ENCODE results near the gene SIPA1L2. TPM values are rescaled to one million over a fixed set of nuclear protein-coding genes. Genes with fewer than 3 reads are reported as not detected.

The SIPA1L2 gene
- total RNA-seq, 2 experiments from 2014 or later, result 6.2 to 13.5 TPM

DNA sequence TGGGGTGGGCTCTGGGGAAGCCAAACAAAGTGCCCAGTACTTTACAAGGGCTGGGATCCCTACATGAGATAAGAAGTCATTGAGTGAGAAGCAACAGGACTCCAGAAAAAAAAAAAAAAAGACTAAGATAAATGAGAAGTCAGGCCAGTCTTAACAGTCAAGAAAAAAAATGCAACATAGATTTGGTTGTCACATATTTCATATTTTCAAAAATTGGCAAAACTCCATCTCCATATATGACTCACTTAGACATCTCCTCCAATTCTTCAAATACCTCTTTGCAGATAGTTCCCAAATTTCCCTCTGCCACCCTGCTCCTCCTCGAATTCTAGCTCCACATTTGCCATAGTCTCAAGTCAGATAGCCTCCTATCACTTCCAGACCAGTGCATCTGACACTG is 20.9 kb upstream of the SIPA1L2 start:
- intact Hi-C loops (cut with micrococcal nuclease; ENCODE audit: unreplicated experiment), result no loop called here
- CTCF ChIA-PET (ENCODE audit: unreplicated experiment), result no interaction called here

DNA sequence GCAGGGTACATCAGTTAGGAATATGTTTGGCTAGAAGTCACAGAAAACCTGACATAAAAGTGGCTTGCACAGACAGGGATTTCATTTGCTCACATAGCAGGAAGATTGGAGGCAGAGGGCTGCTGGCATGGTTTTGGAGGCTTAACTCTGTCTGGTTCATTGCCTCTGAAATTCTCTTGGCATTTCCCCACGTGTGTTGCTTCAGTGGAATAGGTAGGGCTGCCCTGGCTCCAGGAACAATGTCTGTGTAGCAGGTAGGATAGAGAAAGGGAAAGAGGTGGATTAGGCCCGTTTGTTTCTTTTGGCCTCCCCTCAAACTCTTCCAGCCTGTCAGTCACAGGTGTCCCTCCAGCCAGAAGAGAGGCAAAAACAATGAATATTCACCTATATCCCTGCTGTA is 20.5 kb upstream of the SIPA1L2 start:
- H3K36me3 ChIP-seq (ENCODE audit: insufficient read depth, low read length), result no peaks in the 10 kb centered on the region
- H2AFZ ChIP-seq (ENCODE audit: low read length), result no peak overlapping the region
- no peaks in the 10 kb centered on the region for H3K79me2 ChIP-seq (ENCODE audit: insufficient read depth, low read depth, low read length)
- intact Hi-C loops (cut with micrococcal nuclease; ENCODE audit: unreplicated experiment), result no loop called here
- H3K4me2 ChIP-seq (ENCODE audit: low read length), result no peak overlapping the region
- ChIA-PET CTCF (ENCODE audit: unreplicated experiment) (no interaction called here), POLR2A (no interaction called here)
- H3K4me3 ChIP-seq (ENCODE audit: low read depth, low read length, poor library complexity, severe bottlenecking), result no peak overlapping the region
- DNase-seq (ENCODE audit: low spot score), result no peak
- H4K20me1 ChIP-seq (ENCODE audit: insufficient read depth, low read length), result no peaks in the 10 kb centered on the region
- no peaks in the 10 kb centered on the region for H3K9me3 ChIP-seq (ENCODE audit: low read length)
- no peak for TF ChIP-seq EZH2phosphoT487 (IDR thresholded peaks at IDR 0.05; ENCODE audit: borderline replicate concordance, low read depth, low read length)
- TF ChIP-seq, protein P1, sequence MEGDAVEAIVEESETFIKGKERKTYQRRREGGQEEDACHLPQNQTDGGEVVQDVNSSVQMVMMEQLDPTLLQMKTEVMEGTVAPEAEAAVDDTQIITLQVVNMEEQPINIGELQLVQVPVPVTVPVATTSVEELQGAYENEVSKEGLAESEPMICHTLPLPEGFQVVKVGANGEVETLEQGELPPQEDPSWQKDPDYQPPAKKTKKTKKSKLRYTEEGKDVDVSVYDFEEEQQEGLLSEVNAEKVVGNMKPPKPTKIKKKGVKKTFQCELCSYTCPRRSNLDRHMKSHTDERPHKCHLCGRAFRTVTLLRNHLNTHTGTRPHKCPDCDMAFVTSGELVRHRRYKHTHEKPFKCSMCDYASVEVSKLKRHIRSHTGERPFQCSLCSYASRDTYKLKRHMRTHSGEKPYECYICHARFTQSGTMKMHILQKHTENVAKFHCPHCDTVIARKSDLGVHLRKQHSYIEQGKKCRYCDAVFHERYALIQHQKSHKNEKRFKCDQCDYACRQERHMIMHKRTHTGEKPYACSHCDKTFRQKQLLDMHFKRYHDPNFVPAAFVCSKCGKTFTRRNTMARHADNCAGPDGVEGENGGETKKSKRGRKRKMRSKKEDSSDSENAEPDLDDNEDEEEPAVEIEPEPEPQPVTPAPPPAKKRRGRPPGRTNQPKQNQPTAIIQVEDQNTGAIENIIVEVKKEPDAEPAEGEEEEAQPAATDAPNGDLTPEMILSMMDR (conservative IDR thresholded peaks at IDR 0.05; ENCODE audit: low read length), result no peak
- H3K27ac ChIP-seq (ENCODE audit: low read depth, low read length, poor library complexity, severe bottlenecking), result no peak overlapping the region
- no TSS peak for BruUV-seq (replicated peaks)
- H3K4me1 ChIP-seq (ENCODE audit: insufficient read depth, low read length, poor library complexity, severe bottlenecking), result no peaks in the 10 kb centered on the region
- H3K9me2 ChIP-seq (ENCODE audit: insufficient read depth, low read length), result no peaks in the 10 kb centered on the region

More for the DNA sequence above, 20.9 kb upstream of the SIPA1L2 start:
- H3K9me3 ChIP-seq (ENCODE audit: low read length), result no peaks in the 10 kb centered on the region
- no peak overlapping the region for H3K4me2 ChIP-seq (ENCODE audit: low read length)
- no peaks in the 10 kb centered on the region for H3K79me2 ChIP-seq (ENCODE audit: insufficient read depth, low read depth, low read length)
- POLR2A ChIA-PET, result no interaction called here
- H3K4me1 ChIP-seq (ENCODE audit: insufficient read depth, low read length, poor library complexity, severe bottlenecking), result no peaks in the 10 kb centered on the region
- H3K4me3 ChIP-seq (ENCODE audit: low read depth, low read length, poor library complexity, severe bottlenecking), result no peak overlapping the region
- H2AFZ ChIP-seq (ENCODE audit: low read length), result no peak overlapping the region
- no TSS peak for BruUV-seq (replicated peaks)
- no peak for TF ChIP-seq EZH2phosphoT487 (IDR thresholded peaks at IDR 0.05; ENCODE audit: borderline replicate concordance, low read depth, low read length)
- TF ChIP-seq, protein P1 (conservative IDR thresholded peaks at IDR 0.05; ENCODE audit: low read length), result no peak
- no peaks in the 10 kb centered on the region for H3K36me3 ChIP-seq (ENCODE audit: insufficient read depth, low read length)
- no peak for DNase-seq (ENCODE audit: low spot score)
- no peaks in the 10 kb centered on the region for H4K20me1 ChIP-seq (ENCODE audit: insufficient read depth, low read length)
- H3K9me2 ChIP-seq (ENCODE audit: insufficient read depth, low read length), result no peaks in the 10 kb centered on the region
- H3K27ac ChIP-seq (ENCODE audit: low read depth, low read length, poor library complexity, severe bottlenecking), result no peak overlapping the region

DNA sequence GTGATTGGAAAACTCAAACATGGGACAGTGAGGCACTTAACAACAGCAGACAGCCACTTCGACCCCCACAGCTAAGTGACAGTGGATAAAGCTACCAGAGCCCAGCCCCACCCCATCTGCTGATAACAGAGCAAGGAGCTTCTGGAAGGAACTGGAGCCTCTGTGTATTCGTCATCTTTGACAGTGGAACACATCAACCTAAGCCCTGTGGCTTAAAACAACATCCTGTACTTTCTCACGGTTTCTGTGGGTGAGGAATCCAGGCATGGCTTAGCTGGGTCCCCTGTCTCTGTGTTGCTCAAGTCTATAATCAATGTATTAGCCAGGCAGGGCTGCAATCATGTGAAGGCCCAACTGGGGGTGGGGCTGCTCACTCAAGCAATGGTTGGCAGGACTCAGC is 18.4 kb upstream of the SIPA1L2 start:
- POLR2A ChIA-PET, result interaction anchor here (1.0 kb wide), 1 partner anchor 13 kb away, joined by 4 read pairs; no protein-coding TSS in a partner anchor
- BruUV-seq (replicated peaks), result no TSS peak

More for the DNA sequence above, 18.4 kb upstream of the SIPA1L2 start:
- H3K4me1 ChIP-seq (ENCODE audit: insufficient read depth, low read length, poor library complexity, severe bottlenecking), result no peaks in the 10 kb centered on the region
- H3K9me2 ChIP-seq (ENCODE audit: insufficient read depth, low read length), result no peaks in the 10 kb centered on the region
- no peaks in the 10 kb centered on the region for H3K79me2 ChIP-seq (ENCODE audit: insufficient read depth, low read depth, low read length)
- TF ChIP-seq, protein P1 (conservative IDR thresholded peaks at IDR 0.05; ENCODE audit: low read length), result no peak
- TF ChIP-seq EZH2phosphoT487 (IDR thresholded peaks at IDR 0.05; ENCODE audit: borderline replicate concordance, low read depth, low read length), result no peak
- H4K20me1 ChIP-seq (ENCODE audit: insufficient read depth, low read length), result no peaks in the 10 kb centered on the region
- DNase-seq (ENCODE audit: low spot score), result no peak
- no peak overlapping the region for H3K4me2 ChIP-seq (ENCODE audit: low read length)
- no peak overlapping the region for H3K4me3 ChIP-seq (ENCODE audit: low read depth, low read length, poor library complexity, severe bottlenecking)
- no peak overlapping the region for H2AFZ ChIP-seq (ENCODE audit: low read length)
- intact Hi-C loops (cut with micrococcal nuclease; ENCODE audit: unreplicated experiment), result no loop called here
- H3K9me3 ChIP-seq (ENCODE audit: low read length), result no peaks in the 10 kb centered on the region
- no peak overlapping the region for H3K27ac ChIP-seq (ENCODE audit: low read depth, low read length, poor library complexity, severe bottlenecking)
- CTCF ChIA-PET (ENCODE audit: unreplicated experiment), result no interaction called here
- H3K36me3 ChIP-seq (ENCODE audit: insufficient read depth, low read length), result no peaks in the 10 kb centered on the region

Measured in OCI-LY7 (cell line).